NOMO-1 treated with DMSO at 0.1 percent for 48 hours (cell line): ENCODE measurements around the gene CTNNA1.
"Not testable (repeated sequence)": the region's sequence is repeated elsewhere in the genome, so short reads cannot be mapped to it uniquely, and the experiment has no call there.

ENCODE experiments used
- DNase-seq: peaks from one replicate; lab custom pipeline; 2025; ENCODE audit not compliant: unreplicated experiment; lab: John Stamatoyannopoulos, UW

Gene CTNNA1

GRCh38 chr5:138889994-138890393 lies 136.8 kb downstream of the CTNNA1 start:
- no peak for DNase-seq

GRCh38 chr5:138890644-138891043 lies 137.4 kb downstream of the CTNNA1 start:
- DNase-seq: no peak

GRCh38 chr5:138895918-138896317 lies 142.7 kb downstream of the CTNNA1 start:
- DNase-seq: no peak

- DNase-seq: no peak
Measured at GRCh38 chr5:138898299-138898698, 145.1 kb downstream of the CTNNA1 start.

GRCh38 chr5:138898742-138899141 lies 145.5 kb downstream of the CTNNA1 start:
- DNase-seq: no peak

GRCh38 chr5:138900281-138900965 lies 147.2 kb downstream of the CTNNA1 start:
- no peak for DNase-seq

GRCh38 chr5:138901716-138902115 lies 148.5 kb downstream of the CTNNA1 start:
- no peak for DNase-seq

- no peak for DNase-seq
Measured at GRCh38 chr5:138903130-138903775, 150.0 kb downstream of the CTNNA1 start.

GRCh38 chr5:138905541-138905940 lies 152.3 kb downstream of the CTNNA1 start:
- DNase-seq: no peak

- no peak for DNase-seq
Measured at GRCh38 chr5:138909734-138910133, 156.5 kb downstream of the CTNNA1 start.

- no peak for DNase-seq
Measured at GRCh38 chr5:138910546-138911185, 157.4 kb downstream of the CTNNA1 start.

- no peak for DNase-seq
Measured at GRCh38 chr5:138911441-138911840, 158.2 kb downstream of the CTNNA1 start.

GRCh38 chr5:138912093-138912492 lies 158.9 kb downstream of the CTNNA1 start:
- no peak for DNase-seq

GRCh38 chr5:138913773-138914172 lies 160.5 kb downstream of the CTNNA1 start:
- DNase-seq: no peak

- no peak for DNase-seq
Measured at GRCh38 chr5:138914338-138914737, 161.1 kb downstream of the CTNNA1 start.

GRCh38 chr5:138918686-138919085 lies 165.5 kb downstream of the CTNNA1 start:
- no peak for DNase-seq

- no peak for DNase-seq
Measured at GRCh38 chr5:138920181-138920580, 167.0 kb downstream of the CTNNA1 start.

- not testable (repeated sequence) for DNase-seq
Measured at GRCh38 chr5:138921362-138921761, 168.1 kb downstream of the CTNNA1 start.

GRCh38 chr5:138922494-138922893 lies 169.3 kb downstream of the CTNNA1 start:
- DNase-seq: no peak

- DNase-seq: no peak
Measured at GRCh38 chr5:138925090-138925635, 171.9 kb downstream of the CTNNA1 start.

GRCh38 chr5:138926257-138926656 lies 173.0 kb downstream of the CTNNA1 start:
- DNase-seq: no peak
